Activated T-cell treated with anti-CD3 and anti-CD28 coated beads, Interleukin-2, amount 50 U/mL, for 4 hours (primary cell): ENCODE measurements around the gene HSD3B2. TPM values are rescaled to one million over a fixed set of nuclear protein-coding genes. Genes with fewer than 3 reads are reported as not detected.

Source experiments
- ATAC-seq, 2 donors: fragments of 200-7000 bp; cut with Tn5 transposase; one replicate each; pipeline ENCODE4 v1.10.0; 2021
- DNase-seq: peaks from one replicate; pipeline ENCODE4 v3.0.0-alpha.2; 2020
- H3K27me3 Mint-ChIP-seq: one replicate; pipeline ENCODE4 v1.8.0; 2021; ENCODE audit warnings: low read depth, mixed read lengths
- H3K36me3 Mint-ChIP-seq: one replicate; pipeline ENCODE4 v1.8.0; 2022; ENCODE audit warnings: mixed read lengths; ENCODE audit not compliant: insufficient read depth
- H3K4me1 Mint-ChIP-seq: one replicate; pipeline ENCODE4 v1.8.0; 2021; ENCODE audit warnings: low read depth, mixed read lengths
- H3K4me3 Mint-ChIP-seq: one replicate; pipeline ENCODE4 v1.8.0; 2021; ENCODE audit warnings: mild to moderate bottlenecking, moderate library complexity, mixed read lengths
- H3K9me3 Mint-ChIP-seq: one replicate; pipeline ENCODE4 v1.8.0; 2021; ENCODE audit warnings: mixed read lengths
- total RNA-seq, 3 donors: library from RNA; stranded (reverse); gene quantifications; one replicate each; pipeline ENCODE4 v1.2.1, GENCODE V29; 2021

HSD3B2 gene
- total RNA-seq, 3 donors from 2014 or later, result 0.41 to 0.98 (median 0.48) TPM

GRCh38 chr1:119380983-119381662, 33.8 kb upstream of the HSD3B2 start:
- DNase-seq (no peak), ATAC-seq (no peak)
- Mint-ChIP-seq H3K9me3 (peaks cover 8% of the 10 kb centered on the region), H3K4me1 (no peaks in the 10 kb centered on the region), H3K27me3 (no peaks in the 10 kb centered on the region), H3K4me3 (no peak overlapping the region), H3K36me3 (no peaks in the 10 kb centered on the region)

- Mint-ChIP-seq H3K27me3 (no peaks in the 10 kb centered on the region), H3K9me3 (peaks cover 3% of the 10 kb centered on the region), H3K4me3 (no peak overlapping the region), H3K4me1 (no peaks in the 10 kb centered on the region), H3K36me3 (no peaks in the 10 kb centered on the region)
- ATAC-seq (no peak), DNase-seq (no peak)
These were observed 30.4 kb upstream of the HSD3B2 start for GRCh38 chr1:119384591-119384990.

- no peak overlapping the region for H3K4me3 Mint-ChIP-seq
- DNase-seq, result no peak
- ATAC-seq, result no peak
- H3K36me3 Mint-ChIP-seq, result no peaks in the 10 kb centered on the region
- H3K4me1 Mint-ChIP-seq, result no peaks in the 10 kb centered on the region
- H3K27me3 Mint-ChIP-seq, result peaks cover 2% of the 10 kb centered on the region
- H3K9me3 Mint-ChIP-seq, result no peaks in the 10 kb centered on the region
These were observed 29.3 kb upstream of the HSD3B2 start for GRCh38 chr1:119385650-119386049.

GRCh38 chr1:119387858-119388257, 27.1 kb upstream of the HSD3B2 start:
- Mint-ChIP-seq H3K27me3 (peaks cover 2% of the 10 kb centered on the region), H3K36me3 (no peaks in the 10 kb centered on the region), H3K9me3 (no peaks in the 10 kb centered on the region), H3K4me3 (no peak overlapping the region), H3K4me1 (no peaks in the 10 kb centered on the region)
- no peak for ATAC-seq
- no peak for DNase-seq

GRCh38 chr1:119388450-119388849, 26.5 kb upstream of the HSD3B2 start:
- ATAC-seq, result no peak
- Mint-ChIP-seq H3K36me3 (no peaks in the 10 kb centered on the region), H3K9me3 (no peaks in the 10 kb centered on the region), H3K4me1 (no peaks in the 10 kb centered on the region), H3K4me3 (no peak overlapping the region), H3K27me3 (peaks cover 2% of the 10 kb centered on the region)
- no peak for DNase-seq

- no peaks in the 10 kb centered on the region for H3K9me3 Mint-ChIP-seq
- H3K4me3 Mint-ChIP-seq, result no peak overlapping the region
- ATAC-seq (no peak), DNase-seq (no peak)
- H3K36me3 Mint-ChIP-seq, result no peaks in the 10 kb centered on the region
- peaks cover 5% of the 10 kb centered on the region for H3K27me3 Mint-ChIP-seq
- no peaks in the 10 kb centered on the region for H3K4me1 Mint-ChIP-seq
These were observed 24.4 kb upstream of the HSD3B2 start for GRCh38 chr1:119390526-119390925.

- no peaks in the 10 kb centered on the region for H3K4me1 Mint-ChIP-seq
- DNase-seq (no peak), ATAC-seq (no peak)
- H3K36me3 Mint-ChIP-seq, result no peaks in the 10 kb centered on the region
- H3K9me3 Mint-ChIP-seq, result no peaks in the 10 kb centered on the region
- no peak overlapping the region for H3K4me3 Mint-ChIP-seq
- H3K27me3 Mint-ChIP-seq, result peaks cover 5% of the 10 kb centered on the region
These were observed 23.2 kb upstream of the HSD3B2 start for GRCh38 chr1:119391749-119392148.

GRCh38 chr1:119394085-119394484, 20.9 kb upstream of the HSD3B2 start:
- ATAC-seq (no peak), DNase-seq (no peak)
- Mint-ChIP-seq H3K4me3 (no peak overlapping the region), H3K27me3 (peaks cover 5% of the 10 kb centered on the region), H3K9me3 (no peaks in the 10 kb centered on the region), H3K4me1 (no peaks in the 10 kb centered on the region), H3K36me3 (no peaks in the 10 kb centered on the region)

- no peaks in the 10 kb centered on the region for H3K9me3 Mint-ChIP-seq
- H3K4me3 Mint-ChIP-seq, result no peak overlapping the region
- ATAC-seq (no peak), DNase-seq (no peak)
- H3K36me3 Mint-ChIP-seq, result no peaks in the 10 kb centered on the region
- peaks cover 2% of the 10 kb centered on the region for H3K27me3 Mint-ChIP-seq
- no peaks in the 10 kb centered on the region for H3K4me1 Mint-ChIP-seq
These were observed 18.0 kb upstream of the HSD3B2 start for GRCh38 chr1:119396982-119397381.

GRCh38 chr1:119397986-119398385, 17.0 kb upstream of the HSD3B2 start:
- Mint-ChIP-seq H3K4me3 (no peak overlapping the region), H3K27me3 (peaks cover 7% of the 10 kb centered on the region), H3K36me3 (no peaks in the 10 kb centered on the region), H3K9me3 (no peaks in the 10 kb centered on the region), H3K4me1 (no peaks in the 10 kb centered on the region)
- no peak for DNase-seq
- no peak for ATAC-seq

- H3K36me3 Mint-ChIP-seq, result no peaks in the 10 kb centered on the region
These were observed 10.2 kb upstream of the HSD3B2 start for GRCh38 chr1:119404736-119405135.

GRCh38 chr1:119409731-119410130, 5.2 kb upstream of the HSD3B2 start:
- no peaks in the 10 kb centered on the region for H3K4me1 Mint-ChIP-seq
- DNase-seq (no peak), ATAC-seq (no peak)
- H3K27me3 Mint-ChIP-seq, result peaks cover 4% of the 10 kb centered on the region
- H3K9me3 Mint-ChIP-seq, result no peaks in the 10 kb centered on the region
- no peak overlapping the region for H3K4me3 Mint-ChIP-seq
- H3K36me3 Mint-ChIP-seq, result no peaks in the 10 kb centered on the region

More at GRCh38 chr1:119404736-119405135, 10.2 kb upstream of the HSD3B2 start:
- no peaks in the 10 kb centered on the region for H3K4me1 Mint-ChIP-seq
- peaks cover 15% of the 10 kb centered on the region for H3K27me3 Mint-ChIP-seq
- no peak overlapping the region for H3K4me3 Mint-ChIP-seq
- H3K9me3 Mint-ChIP-seq, result no peaks in the 10 kb centered on the region
- no peak for ATAC-seq
- no peak for DNase-seq

GRCh38 chr1:119410961-119411360, 4.0 kb upstream of the HSD3B2 start:
- H3K27me3 Mint-ChIP-seq, result no peaks in the 10 kb centered on the region
- H3K4me1 Mint-ChIP-seq, result no peaks in the 10 kb centered on the region
- ATAC-seq, result no peak
- no peak for DNase-seq
- H3K4me3 Mint-ChIP-seq, result no peak overlapping the region
- no peaks in the 10 kb centered on the region for H3K9me3 Mint-ChIP-seq
- H3K36me3 Mint-ChIP-seq, result no peaks in the 10 kb centered on the region

GRCh38 chr1:119416006-119416640, 1.2 kb downstream of the HSD3B2 start:
- DNase-seq (no peak), ATAC-seq (no peak)
- no peaks in the 10 kb centered on the region for H3K9me3 Mint-ChIP-seq
- H3K4me1 Mint-ChIP-seq, result no peaks in the 10 kb centered on the region
- no peak overlapping the region for H3K4me3 Mint-ChIP-seq
- H3K27me3 Mint-ChIP-seq, result no peaks in the 10 kb centered on the region
- no peaks in the 10 kb centered on the region for H3K36me3 Mint-ChIP-seq

- Mint-ChIP-seq H3K27me3 (no peaks in the 10 kb centered on the region), H3K36me3 (no peaks in the 10 kb centered on the region), H3K4me3 (no peak overlapping the region), H3K4me1 (no peaks in the 10 kb centered on the region), H3K9me3 (no peaks in the 10 kb centered on the region)
- ATAC-seq, result no peak
- no peak for DNase-seq
These were observed 4.2 kb downstream of the HSD3B2 start for GRCh38 chr1:119419109-119419508.
